Peyer's patch (tissue), 4 donors: ENCODE results near the gene DMBT1.

ENCODE experiments used
- POLR2A ChIP-seq, 2 donors: fragments of 450-650 bp; IDR thresholded peaks; one replicate each; pipeline ENCODE4 v1.5.1; 2017; ENCODE audit warnings: antibody characterized with exemption in 2 of 2, mild to moderate bottlenecking in 2 of 2, moderate library complexity in 2 of 2
- TF ChIP-seq, protein P1 (sequence below), 6 experiments: fragments of 450-650 bp in 4 of 6; fragments of 200-600 bp in 2 of 6; sonication (generic) in 1 of 6; IDR thresholded peaks; one replicate each; pipeline ENCODE4 v1.5.1; 2017 to 2019; ENCODE audit warnings: antibody characterized with exemption in 6 of 6, mild to moderate bottlenecking in 3 of 6, moderate library complexity in 1 of 6

DNA sequence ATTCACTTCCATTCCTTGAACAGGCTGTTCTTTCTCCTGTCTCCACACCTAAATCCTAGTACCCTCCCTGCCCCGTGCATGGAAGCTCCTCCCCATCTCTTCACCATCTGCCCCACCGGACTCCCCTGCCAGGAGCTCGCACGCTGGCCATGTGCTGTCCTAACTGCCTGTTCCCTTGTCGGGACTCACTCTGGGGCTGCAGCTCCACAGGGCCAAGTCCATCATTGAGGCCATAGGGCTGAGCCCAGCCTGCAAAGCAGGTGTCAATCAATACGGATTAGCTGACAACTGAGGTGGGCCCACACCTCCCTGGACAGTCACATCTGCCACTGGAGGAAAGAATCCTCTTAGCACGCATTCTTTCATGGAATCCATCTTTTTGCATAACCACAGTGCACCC, 41.4 kb upstream of the DMBT1 start:
- TF ChIP-seq, protein P1, sequence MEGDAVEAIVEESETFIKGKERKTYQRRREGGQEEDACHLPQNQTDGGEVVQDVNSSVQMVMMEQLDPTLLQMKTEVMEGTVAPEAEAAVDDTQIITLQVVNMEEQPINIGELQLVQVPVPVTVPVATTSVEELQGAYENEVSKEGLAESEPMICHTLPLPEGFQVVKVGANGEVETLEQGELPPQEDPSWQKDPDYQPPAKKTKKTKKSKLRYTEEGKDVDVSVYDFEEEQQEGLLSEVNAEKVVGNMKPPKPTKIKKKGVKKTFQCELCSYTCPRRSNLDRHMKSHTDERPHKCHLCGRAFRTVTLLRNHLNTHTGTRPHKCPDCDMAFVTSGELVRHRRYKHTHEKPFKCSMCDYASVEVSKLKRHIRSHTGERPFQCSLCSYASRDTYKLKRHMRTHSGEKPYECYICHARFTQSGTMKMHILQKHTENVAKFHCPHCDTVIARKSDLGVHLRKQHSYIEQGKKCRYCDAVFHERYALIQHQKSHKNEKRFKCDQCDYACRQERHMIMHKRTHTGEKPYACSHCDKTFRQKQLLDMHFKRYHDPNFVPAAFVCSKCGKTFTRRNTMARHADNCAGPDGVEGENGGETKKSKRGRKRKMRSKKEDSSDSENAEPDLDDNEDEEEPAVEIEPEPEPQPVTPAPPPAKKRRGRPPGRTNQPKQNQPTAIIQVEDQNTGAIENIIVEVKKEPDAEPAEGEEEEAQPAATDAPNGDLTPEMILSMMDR (IDR thresholded peaks at IDR 0.05), result no peak
- TF ChIP-seq POLR2A (IDR thresholded peaks at IDR 0.05), result no peak
